GM19455 (cell line): ENCODE data around the gene PLAC9.
A peak's percentile ranks its signal among the peaks of the same experiment; 100 is the strongest.
"Not testable (repeated sequence)": the region's sequence is repeated elsewhere in the genome, so short reads cannot be mapped to it uniquely, and the experiment has no call there.

Experiments
- ATAC-seq: cut with Tn5 transposase; IDR thresholded peaks from one replicate; pipeline ENCODE4 v1.9.1; 2021; ENCODE audit not compliant: unreplicated experiment

The PLAC9 gene, protein sequence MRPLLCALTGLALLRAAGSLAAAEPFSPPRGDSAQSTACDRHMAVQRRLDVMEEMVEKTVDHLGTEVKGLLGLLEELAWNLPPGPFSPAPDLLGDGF

GRCh38 chr10:80132299-80133139, at the start of gene PLAC9:
TSS of gene PLAC9 (plus strand) at chr10:80132730. CDS start at chr10:80132763, 33 bp downstream.
- ATAC-seq, result no peak

DNA sequence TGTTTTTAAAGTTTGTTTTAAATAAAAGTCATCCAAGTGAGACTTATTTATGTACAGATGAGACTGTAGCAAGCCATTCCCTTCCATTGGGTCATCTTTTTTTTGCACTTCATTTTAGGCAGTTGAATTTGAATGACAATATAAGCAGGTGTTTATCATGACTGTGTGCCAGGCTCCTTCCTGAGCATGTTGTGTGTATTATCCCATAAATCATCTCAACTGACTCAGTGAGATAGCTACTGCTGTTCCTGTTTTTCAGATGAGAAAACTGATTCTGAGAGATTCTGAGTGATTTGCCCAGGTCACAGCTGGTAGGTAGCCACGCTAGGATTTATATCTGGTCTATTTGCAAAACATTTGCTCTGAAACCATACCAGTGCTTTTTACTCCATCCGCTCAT, 42.4 kb upstream of the PLAC9 start:
- no peak for ATAC-seq

DNA sequence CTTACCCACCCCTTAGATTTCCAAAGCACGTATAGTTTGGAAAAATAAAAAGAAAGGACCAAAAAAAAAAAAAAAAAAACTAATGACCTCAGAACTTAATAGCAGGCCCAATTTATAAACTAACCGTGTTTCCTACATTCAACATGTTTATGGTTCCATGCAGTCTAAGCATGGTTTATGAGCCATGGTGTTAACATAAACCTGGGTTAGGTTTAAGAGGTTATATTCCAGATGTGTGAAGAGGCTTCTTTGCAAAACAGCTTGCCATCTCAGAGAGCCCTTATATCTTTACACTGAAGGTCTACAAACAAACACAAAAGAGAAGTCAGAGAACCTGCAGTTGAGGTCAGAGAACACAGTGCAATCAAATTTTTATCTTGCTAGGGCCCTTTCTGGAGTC, 38.3 kb upstream of the PLAC9 start:
- no peak for ATAC-seq

GRCh38 chr10:80098272-80098671, 34.3 kb upstream of the PLAC9 start:
- ATAC-seq, result not testable (repeated sequence)

GRCh38 chr10:80099295-80099694, 33.2 kb upstream of the PLAC9 start:
- ATAC-seq, result not testable (repeated sequence)

- no peak for ATAC-seq
Observed at GRCh38 chr10:80100116-80100515, 32.4 kb upstream of the PLAC9 start.

GRCh38 chr10:80100861-80101695, 31.5 kb upstream of the PLAC9 start:
- no peak for ATAC-seq

GRCh38 chr10:80104066-80104926, 28.2 kb upstream of the PLAC9 start:
- ATAC-seq, result peak; percentile 75

DNA sequence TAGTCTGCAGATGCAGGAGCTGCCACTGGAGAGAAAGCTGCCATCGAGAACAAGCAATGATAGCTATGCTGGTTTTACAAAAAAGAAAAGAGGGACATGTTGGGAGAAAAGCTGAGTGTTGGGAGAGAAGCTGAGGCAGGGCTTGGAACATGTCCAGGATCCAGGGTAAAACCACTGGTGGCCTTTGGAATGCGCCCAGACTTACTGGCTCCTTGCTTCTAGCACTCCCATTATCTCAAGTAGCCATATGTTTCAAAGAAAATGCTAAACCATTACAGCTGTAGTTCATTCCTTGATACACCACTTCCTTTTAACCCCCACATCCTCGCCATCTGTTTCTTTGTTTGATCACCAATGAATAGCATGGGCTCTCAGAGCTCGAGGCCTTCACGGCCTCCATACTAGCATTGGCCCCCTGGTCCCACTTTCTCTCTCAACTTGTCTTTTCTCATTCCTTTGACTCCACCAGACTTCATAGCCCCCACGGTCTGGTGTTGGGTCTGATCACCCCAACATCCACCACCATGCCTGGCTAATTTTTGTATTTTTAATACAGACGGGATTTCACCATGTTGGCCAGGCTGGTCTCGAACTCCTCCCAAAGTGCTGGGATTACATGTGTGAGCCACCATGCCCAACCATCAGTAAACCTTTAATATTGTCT, 23.8 kb upstream of the PLAC9 start:
- no peak for ATAC-seq

GRCh38 chr10:80110986-80111385, 21.5 kb upstream of the PLAC9 start:
- ATAC-seq, result no peak

DNA sequence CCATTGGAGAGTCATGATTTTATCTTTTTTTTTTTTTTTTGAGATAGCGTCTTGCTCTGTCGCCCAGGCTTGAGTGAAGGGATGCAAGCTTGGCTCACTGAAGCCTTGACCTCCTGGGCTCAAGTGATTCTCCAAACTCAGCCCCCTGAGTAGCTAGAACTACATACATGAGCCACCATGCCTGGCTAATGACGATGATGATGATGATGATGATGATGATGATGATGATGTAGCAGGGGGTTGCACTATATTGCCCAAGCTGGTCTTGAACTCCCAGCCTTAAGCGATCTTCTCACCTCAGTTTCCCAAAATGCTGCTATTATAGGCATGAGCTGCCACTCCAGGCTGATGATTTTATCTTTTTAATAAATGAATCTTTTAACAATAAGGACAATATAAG, 13.9 kb upstream of the PLAC9 start:
- no peak for ATAC-seq

DNA sequence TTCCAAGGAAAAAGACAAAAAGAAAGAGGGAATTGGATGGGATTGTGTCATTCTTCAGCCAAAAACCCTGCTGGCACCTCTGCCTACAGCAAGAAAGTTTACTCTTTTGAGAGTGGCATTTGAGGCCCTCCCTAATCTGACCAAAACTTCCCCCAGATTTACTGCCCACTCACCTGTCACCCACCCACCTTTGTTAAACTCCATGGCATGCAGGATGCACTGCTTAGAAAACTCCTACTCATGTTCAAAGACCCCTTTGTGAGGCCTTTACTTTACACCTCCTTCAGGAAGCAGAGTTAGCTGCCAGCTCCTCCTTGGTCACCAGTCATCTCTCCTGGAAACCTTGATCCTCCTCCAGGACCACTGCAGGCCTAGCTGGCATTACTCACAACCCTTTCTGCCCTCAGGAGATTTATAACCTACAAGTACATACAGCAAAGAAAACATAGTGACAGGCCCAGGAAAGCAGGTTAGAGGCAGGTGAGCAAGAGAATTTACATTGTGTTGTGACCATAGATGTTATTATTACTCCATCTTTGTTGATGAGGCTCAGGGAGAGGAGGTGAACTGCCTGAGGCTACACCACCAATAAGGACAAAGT, 10.3 kb upstream of the PLAC9 start:
- ATAC-seq, result no peak

DNA sequence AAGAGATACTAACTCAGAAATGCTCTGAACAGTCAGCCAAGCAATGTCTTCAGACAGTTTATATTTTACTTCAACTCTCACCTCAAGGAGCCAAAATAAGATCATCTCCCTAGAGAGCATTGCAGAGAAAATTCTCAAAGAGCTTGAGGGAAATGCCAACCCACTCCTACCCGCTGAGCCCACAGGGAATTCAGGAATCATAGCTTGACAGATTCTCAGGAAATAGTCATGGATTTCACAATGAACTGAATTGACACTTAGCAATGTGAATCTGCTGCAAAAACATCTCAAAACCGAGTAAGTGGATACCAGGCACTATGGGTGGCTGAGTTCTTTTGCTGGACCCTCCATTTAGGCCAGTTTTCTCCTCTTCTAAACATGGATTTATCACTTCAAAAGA, 9.8 kb upstream of the PLAC9 start:
- ATAC-seq, result no peak

DNA sequence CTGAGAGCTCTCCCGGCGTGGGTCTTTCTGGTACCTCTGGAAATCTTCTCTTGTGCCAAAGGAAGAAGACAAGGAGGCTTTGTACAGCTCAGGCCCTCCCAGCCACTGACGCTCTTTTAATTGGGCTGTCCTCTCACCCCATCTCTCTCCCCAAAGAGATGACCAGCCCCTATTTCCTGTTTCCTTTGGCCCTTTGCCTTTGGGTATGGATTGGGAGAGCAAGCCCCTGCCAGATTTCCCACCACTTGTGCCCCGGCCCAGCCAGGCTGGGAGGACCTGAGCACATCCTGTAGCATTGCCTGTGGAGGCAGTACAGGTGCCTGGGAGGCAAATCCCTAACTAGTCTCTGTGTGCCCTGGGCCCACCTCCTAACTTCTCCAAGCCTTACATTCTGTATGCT, 5.7 kb upstream of the PLAC9 start:
- no peak for ATAC-seq

DNA sequence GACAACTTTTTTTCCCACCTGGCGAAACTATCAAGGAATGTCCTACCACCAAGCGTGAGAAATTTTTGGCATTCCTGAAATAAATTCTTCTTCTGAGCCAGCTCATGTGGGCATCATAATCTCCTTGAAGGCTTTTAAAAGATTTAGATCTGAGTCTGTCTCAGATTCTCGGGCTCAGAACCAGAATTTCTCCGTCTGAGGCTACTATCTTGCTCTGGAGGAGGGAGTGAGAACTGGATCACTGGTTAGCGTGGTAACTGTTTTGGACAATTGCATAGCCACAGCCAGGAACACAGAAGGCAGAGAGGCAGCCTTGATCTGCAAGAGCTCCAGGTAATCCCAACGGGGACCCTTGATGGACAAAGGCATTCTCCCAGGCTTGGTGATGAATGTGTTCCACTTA, 1.0 kb upstream of the PLAC9 start:
- ATAC-seq, result no peak

DNA sequence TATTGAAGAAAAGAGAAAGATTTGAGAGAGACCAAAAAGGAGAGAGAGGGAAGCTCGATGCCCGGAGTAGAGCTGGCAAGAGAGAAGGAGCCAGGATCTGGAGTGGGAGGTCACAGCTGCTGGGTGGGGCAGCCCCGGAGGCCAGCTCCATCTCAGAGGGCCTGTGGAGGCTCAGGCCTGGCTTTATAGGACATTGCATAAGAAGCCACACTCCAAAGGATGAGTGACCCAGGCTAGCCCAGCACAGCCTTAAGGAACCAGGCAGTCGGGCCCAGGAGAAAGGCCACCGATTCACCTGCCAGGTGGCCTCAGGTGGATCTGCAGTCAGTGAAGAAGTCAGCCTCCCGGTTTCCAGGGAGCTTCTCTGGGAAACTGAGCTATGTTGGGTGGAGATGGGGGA, 676 bp downstream of the PLAC9 start:
- no peak for ATAC-seq

DNA sequence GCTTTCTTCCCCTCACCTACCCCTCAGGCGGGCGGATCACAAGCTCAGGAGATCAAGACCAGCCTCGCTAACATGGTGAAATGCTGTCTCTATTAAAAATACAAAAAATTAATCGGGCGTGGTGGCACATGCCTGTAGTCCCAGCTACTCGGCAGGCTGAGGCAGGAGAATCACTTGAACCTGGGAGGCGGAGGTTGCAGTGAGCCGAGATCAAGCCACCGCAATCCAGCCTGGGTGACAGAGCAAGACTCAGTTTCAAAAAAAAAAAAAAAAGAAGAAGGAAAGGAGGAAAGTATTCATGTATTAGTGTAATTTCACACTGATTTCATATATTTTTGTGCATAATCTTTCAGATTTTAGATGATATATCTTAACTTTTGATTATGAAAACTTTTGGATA, 1.2 kb downstream of the PLAC9 start:
- not testable (repeated sequence) for ATAC-seq

DNA sequence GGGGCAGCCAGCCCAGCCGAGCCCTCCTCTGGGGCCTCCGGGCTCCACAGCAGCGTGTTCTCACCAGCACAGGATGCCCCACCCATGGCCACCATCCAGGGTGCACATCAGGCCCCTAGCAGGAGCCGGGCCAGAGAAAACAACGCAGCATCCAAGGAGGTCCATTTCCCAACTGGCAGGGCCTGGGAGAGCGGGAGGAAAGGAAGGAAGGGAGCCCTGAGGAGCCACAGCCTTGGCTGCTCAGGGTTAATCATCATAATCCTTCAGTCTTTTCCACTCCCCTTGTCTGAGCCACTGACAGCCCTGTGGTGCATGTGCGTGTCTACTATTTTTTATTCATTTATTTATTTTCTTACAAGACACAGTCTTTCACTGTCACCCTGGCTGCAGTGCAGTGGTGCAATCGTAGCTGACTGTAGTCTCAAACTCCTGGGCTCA, 3.6 kb downstream of the PLAC9 start:
- no peak for ATAC-seq

DNA sequence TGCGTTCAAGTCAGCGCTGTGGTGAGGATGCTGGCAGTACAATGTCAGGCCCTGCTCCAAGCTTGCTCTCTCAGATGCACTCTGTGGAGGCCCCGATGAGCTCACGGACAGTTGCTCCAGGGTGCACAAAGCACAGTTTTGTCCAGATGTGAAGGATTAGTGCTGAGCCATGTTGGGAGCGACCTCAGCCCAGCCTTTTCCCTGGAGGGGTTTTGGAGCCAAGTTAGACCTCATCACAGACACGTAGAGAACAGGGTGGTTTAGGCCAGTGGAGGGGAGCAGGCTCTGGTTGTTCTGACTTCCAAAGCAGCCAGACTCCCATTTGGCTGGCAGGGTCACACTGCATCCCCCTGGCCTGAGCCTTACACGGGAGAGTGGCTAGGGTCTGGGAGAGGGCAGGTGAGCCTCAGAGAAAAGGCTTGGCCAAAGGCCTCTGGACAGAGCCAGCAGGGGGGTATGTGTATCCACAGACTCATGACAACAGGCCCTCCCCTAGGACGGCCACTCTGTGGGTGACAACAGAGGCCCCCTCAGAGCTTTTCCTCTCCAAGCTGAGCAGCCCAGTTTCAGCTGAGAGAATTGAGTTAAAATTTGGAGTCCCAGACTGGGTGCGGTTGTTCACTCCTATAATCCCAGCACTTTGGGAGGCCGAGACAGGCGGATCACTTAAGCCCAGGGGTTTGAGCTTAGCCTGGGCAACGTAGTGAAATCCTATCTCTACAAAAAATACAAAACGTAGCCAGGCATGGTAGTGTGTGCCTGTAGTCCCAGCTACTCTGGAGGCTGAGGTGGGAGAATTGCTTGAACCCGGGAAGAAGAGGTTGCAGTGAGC, 4.7 kb downstream of the PLAC9 start:
- ATAC-seq, result no peak
